A673 (cell line): Measurements from ENCODE around the gene C1QTNF5. TPM values are rescaled to one million over a fixed set of nuclear protein-coding genes. Genes with fewer than 3 reads are reported as not detected.
A peak's percentile ranks its signal among the peaks of the same experiment; 100 is the strongest.

ENCODE experiments used
- BruUV-seq: library from RNA; stranded (reverse); fragments of 400-500 nt; replicated peaks from 2 replicates; lab custom pipeline; 2021; lab: Mats Ljungman, UMichigan
- CTCF ChIA-PET: fragments of 300-600 bp; sonication (Branson Sonifier 250); formaldehyde crosslinking; loops from one replicate; lab custom pipeline; 2022; ENCODE audit warnings: antibody characterized with exemption; lab: Charles Lee
- POLR2A ChIA-PET: fragments of 300-600 bp; sonication (Branson Sonifier 250); formaldehyde crosslinking; loops from one replicate; lab custom pipeline; 2022; ENCODE audit warnings: antibody characterized with exemption; ENCODE audit not compliant: low non-redundant PET; lab: Charles Lee
- DNase-seq: peaks from one replicate; pipeline ENCODE4 v3.0.0-alpha.2; 2015; ENCODE audit warnings: low spot score
- H3K27ac ChIP-seq: fragments of 200-600 bp; sonication (generic); 2 replicates; pipeline ENCODE4 v1.5.1; 2016; ENCODE audit warnings: mixed run types, low read depth, mild to moderate bottlenecking, mixed read lengths, antibody characterized with exemption, low read length; ENCODE audit not compliant: poor library complexity, severe bottlenecking
- H3K27me3 ChIP-seq: fragments of 200-600 bp; sonication (generic); replicated peaks from 2 replicates; pipeline ENCODE4 v1.6.1; 2017; ENCODE audit warnings: mixed run types, low read depth, mild to moderate bottlenecking, mixed read lengths, antibody characterized with exemption, low read length; ENCODE audit not compliant: insufficient read depth, poor library complexity
- H3K36me3 ChIP-seq: fragments of 200-600 bp; sonication (generic); 2 replicates; pipeline ENCODE4 v1.6.1; 2016; ENCODE audit warnings: mixed run types, mild to moderate bottlenecking, mixed read lengths, antibody characterized with exemption, low read length; ENCODE audit not compliant: insufficient read depth, poor library complexity, severe bottlenecking
- H3K4me1 ChIP-seq: fragments of 200-600 bp; sonication (generic); 2 replicates; pipeline ENCODE4 v1.6.1; 2017; ENCODE audit warnings: mixed run types, mild to moderate bottlenecking, mixed read lengths, antibody characterized with exemption, low read length; ENCODE audit not compliant: insufficient read depth, poor library complexity, severe bottlenecking
- H3K4me3 ChIP-seq: fragments of 200-600 bp; sonication (generic); 2 replicates; pipeline ENCODE4 v1.5.1; 2016; ENCODE audit warnings: low read depth, mixed run types, mild to moderate bottlenecking, mixed read lengths, low read length; ENCODE audit not compliant: poor library complexity, severe bottlenecking
- H3K9me3 ChIP-seq: fragments of 200-600 bp; sonication (generic); 2 replicates; pipeline ENCODE4 v1.6.1; 2016; ENCODE audit warnings: mixed run types, low read depth, mild to moderate bottlenecking, mixed read lengths, antibody characterized with exemption, low read length; ENCODE audit not compliant: poor library complexity, severe bottlenecking
- EZH2 ChIP-seq: fragments of 200-600 bp; sonication (generic); IDR thresholded peaks from 2 replicates; pipeline ENCODE4 v1.6.1; 2017; ENCODE audit warnings: borderline replicate concordance, low read depth, mild to moderate bottlenecking, mixed read lengths, antibody characterized with exemption, low read length; ENCODE audit not compliant: poor library complexity, severe bottlenecking
- intact Hi-C: fragments of 100-400 bp; cut with micrococcal nuclease; formaldehyde crosslinking; loops from one replicate; pipeline ENCODE4 v1.10.0; 2022; ENCODE audit not compliant: unreplicated experiment
- total RNA-seq: library from RNA; stranded (reverse); gene quantifications from 2 replicates; pipeline ENCODE4 v1.2.3, GENCODE V29; 2021
- TF ChIP-seq, protein P1 (sequence below): fragments of 300-800, 200-600 bp; sonication (generic); conservative IDR thresholded peaks from 2 replicates; pipeline ENCODE4 v1.5.1; 2017; ENCODE audit warnings: low read depth, mild to moderate bottlenecking, antibody characterized with exemption, low read length, moderate library complexity, mixed read lengths

C1QTNF5 gene
- total RNA-seq, 1 experiment from 2014 or later, result not detected

DNA sequence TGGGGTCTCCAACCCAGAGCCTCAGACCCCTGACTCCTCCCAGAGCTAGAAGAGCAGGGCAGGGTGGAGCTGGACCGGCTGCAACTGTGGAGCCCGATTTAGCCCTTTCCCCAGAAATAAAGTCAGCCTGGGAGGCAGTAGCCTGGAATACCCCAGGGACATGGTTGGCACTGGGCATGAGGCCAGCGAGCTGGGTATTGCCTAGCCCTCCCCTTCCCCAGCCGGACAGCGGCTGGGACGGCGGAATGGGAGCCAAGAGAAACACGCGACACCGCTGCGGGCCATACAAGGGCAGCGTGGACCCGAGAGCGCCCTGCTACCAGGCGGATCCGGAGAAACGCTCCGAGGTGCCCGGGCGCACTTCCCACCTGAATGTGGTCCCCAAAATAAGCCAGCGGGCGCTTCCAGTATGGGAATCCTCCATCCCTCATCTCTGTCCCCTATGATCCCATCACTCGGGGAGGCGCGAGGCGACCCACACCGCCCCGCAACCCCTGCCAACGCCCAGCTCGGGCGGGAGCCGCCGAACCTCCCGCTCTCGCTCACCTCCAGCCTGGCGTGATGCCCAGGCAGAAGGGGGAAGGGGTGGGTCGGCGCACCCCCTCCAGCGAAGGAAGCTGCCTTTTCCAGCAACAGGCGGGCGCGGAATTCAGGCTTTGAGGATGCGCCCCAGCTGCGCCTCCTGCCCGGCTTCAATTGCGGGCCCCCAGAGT lies 24.5 kb downstream of the C1QTNF5 start:
- H3K27ac ChIP-seq, result peak overlapping the region; percentile 40
- H3K4me3 ChIP-seq, result peak overlapping the region; percentile 62
- ChIA-PET POLR2A (no interaction called here), CTCF (interaction anchor here (0.5 to 1.1 kb wide), 4 partner anchors 22 to 175 kb away, joined by 3 to 5 read pairs (median 4); no protein-coding TSS in a partner anchor)
- no peaks in the 10 kb centered on the region for H3K9me3 ChIP-seq
- BruUV-seq, result no TSS peak
- TF ChIP-seq, protein P1, sequence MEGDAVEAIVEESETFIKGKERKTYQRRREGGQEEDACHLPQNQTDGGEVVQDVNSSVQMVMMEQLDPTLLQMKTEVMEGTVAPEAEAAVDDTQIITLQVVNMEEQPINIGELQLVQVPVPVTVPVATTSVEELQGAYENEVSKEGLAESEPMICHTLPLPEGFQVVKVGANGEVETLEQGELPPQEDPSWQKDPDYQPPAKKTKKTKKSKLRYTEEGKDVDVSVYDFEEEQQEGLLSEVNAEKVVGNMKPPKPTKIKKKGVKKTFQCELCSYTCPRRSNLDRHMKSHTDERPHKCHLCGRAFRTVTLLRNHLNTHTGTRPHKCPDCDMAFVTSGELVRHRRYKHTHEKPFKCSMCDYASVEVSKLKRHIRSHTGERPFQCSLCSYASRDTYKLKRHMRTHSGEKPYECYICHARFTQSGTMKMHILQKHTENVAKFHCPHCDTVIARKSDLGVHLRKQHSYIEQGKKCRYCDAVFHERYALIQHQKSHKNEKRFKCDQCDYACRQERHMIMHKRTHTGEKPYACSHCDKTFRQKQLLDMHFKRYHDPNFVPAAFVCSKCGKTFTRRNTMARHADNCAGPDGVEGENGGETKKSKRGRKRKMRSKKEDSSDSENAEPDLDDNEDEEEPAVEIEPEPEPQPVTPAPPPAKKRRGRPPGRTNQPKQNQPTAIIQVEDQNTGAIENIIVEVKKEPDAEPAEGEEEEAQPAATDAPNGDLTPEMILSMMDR, result no peak
- no peak for TF ChIP-seq EZH2
- no peaks in the 10 kb centered on the region for H3K27me3 ChIP-seq
- DNase-seq, result peak; percentile 64
- no peaks in the 10 kb centered on the region for H3K36me3 ChIP-seq
- H3K4me1 ChIP-seq, result peaks cover 22% of the 10 kb centered on the region
- intact Hi-C loops, result no loop called here

DNA sequence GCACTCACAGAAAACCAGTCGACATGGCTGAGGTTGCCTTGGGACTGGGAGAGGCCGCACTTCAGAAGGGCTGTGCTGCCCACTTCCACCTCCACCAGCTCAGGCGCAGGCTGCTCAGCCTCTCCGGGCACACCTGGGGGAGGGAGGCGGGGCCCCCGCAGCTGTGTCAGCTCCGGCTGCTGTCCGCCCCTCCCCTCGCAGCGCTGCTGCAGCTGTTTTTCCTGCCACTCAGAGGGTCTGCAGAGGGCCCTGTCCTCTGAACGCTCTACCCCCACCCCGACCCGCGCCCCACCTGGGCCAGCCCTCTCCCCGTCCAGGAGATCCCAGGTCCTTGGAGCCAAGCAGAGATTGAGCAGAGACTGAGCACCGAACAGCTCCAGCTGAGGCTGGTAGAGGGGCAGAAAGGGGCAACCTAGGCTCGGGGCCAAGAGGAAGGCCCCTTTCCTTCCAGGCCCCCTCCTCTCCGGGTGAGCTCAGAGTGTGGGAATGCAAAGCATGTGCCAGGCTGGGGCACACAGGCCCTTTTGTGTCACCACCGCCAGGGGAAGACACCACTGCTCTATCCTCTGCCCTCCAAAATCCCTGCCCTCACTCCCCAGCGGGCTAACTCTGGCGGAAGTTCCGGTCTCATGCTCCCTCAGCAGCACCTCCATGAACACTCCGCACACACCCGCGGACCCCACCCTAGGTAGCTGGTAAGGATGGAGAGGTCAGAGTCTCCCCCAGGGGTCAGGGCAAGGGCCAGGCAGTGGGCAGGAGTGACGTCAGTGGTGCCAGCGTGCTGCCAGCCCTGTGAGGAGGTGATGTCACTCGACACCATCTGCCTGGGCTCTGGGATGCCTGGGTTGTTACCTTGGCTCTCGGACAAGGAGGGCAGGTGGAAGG lies 25.3 kb downstream of the C1QTNF5 start:
- peak overlapping the region; percentile 62 for H3K4me3 ChIP-seq
- H3K9me3 ChIP-seq, result no peaks in the 10 kb centered on the region
- POLR2A ChIA-PET, result no interaction called here
- CTCF ChIA-PET, result interaction anchor here (0.6 kb wide), 1 partner anchor 88 kb away, joined by 10 read pairs; no protein-coding TSS in a partner anchor
- BruUV-seq, result no TSS peak
- H3K27me3 ChIP-seq, result no peaks in the 10 kb centered on the region
- no peak overlapping the region for H3K27ac ChIP-seq
- no peaks in the 10 kb centered on the region for H3K36me3 ChIP-seq
- intact Hi-C loops, result no loop called here
- DNase-seq, result peak; percentile 56
- peaks cover 14% of the 10 kb centered on the region for H3K4me1 ChIP-seq
- TF ChIP-seq, protein P1, result no peak
- TF ChIP-seq EZH2, result no peak

DNA sequence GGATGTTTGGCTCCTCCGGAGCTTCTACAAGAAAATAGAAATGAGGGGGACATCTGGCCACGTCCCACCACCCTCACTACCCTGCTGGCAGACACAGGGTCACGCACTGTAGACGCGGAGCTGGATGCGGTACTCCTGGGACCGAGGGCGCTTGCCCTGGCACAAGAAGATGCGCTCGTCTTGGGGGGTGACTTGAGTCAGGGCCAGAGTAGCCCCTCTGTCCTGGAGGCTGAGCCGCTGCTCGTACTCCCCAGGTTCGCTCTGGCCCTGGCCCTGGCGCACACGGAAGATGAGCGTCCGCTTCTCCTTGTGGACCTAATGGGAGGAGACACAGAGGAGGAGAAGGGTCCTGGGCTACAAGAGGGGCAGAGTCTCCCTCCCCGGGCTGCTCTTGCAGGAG lies 26.0 kb downstream of the C1QTNF5 start:
- POLR2A ChIA-PET, result no interaction called here
- CTCF ChIA-PET, result interaction anchor here (0.6 kb wide), 1 partner anchor 89 kb away, joined by 10 read pairs; no protein-coding TSS in a partner anchor
- peaks cover 12% of the 10 kb centered on the region for H3K4me1 ChIP-seq
- no peak for DNase-seq
- H3K27me3 ChIP-seq, result no peaks in the 10 kb centered on the region
- no peaks in the 10 kb centered on the region for H3K9me3 ChIP-seq
- no peak for TF ChIP-seq EZH2
- TF ChIP-seq, protein P1, result no peak
- intact Hi-C loops, result no loop called here
- H3K36me3 ChIP-seq, result no peaks in the 10 kb centered on the region
- H3K4me3 ChIP-seq, result no peak overlapping the region
- no peak overlapping the region for H3K27ac ChIP-seq
- no TSS peak for BruUV-seq
